Camera-type eye (tissue), 1 donor: Measurements from ENCODE around the gene BAG3. TPM values are rescaled to one million over a fixed set of nuclear protein-coding genes. Genes with fewer than 3 reads are reported as not detected.

Experiments
- total RNA-seq: library from RNA; depleted of rRNA; stranded (reverse); fragments of >200 nt; gene quantifications from one replicate; pipeline ENCODE4 v1.2.3, GENCODE V29; 2014

The BAG3 gene
- 11.4 TPM for total RNA-seq

DNA sequence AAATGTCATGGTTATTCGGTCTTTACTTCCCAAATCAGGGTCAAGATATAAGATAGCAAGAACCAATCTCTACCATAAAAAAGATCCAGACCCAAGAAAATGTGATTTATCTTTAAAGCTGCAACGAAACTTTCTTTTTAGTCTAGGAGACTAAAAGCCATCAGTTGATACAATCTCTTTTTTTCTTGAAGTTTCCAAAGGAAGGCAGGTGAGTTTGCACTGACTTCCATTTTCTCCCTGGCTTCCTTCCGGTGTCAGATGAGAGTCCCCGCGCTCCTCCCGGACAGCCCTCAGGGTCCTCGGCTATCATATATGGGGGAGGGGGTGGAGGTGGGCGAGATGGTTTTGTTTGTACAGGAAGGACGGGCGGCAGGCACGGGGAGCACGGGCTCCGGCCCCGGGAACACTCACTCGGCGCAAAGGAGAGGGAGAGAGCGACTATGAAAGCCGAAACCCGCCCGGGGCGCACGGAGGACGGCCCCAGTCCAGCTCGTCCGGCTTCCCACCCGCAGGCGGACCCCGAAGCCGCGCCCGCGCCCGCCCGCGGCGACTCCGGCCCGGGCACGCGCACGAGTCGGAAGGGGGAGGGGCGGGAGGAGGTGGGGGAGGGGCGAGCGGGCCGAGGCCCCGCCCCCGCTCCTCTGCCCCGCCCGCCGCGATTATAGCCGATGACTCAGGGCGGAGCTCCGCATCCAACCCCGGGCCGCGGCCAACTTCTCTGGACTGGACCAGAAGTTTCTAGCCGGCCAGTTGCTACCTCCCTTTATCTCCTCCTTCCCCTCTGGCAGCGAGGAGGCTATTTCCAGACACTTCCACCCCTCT lies at the start of gene BAG3:
TSS of gene BAG3 (plus strand) at position 689 of the 822 bp plus-strand sequence. CDS start 296 bp downstream, outside the sequence.

GRCh38 chr10:119725828-119726675 lies 74.9 kb downstream of the BAG3 start, which contains the start of gene INPP5F:
INPP5F (plus strand) TSS chr10:119726050; CDS start chr10:119726263, 213 bp downstream.

Other genes with a start within 250 kb of the BAG3 start
- gene RGS10, start 108.7 kb upstream of the BAG3 start, total RNA-seq = 18.7 TPM
- gene TIAL1, start 54.4 kb upstream of the BAG3 start, total RNA-seq = 189 TPM
- 69.1 TPM for gene INPP5F, start 74.7 kb downstream of the BAG3 start, total RNA-seq
- gene MCMBP, start 221.5 kb downstream of the BAG3 start, total RNA-seq = 62.0 TPM
- 27.5 TPM for gene SEC23IP, start 241.3 kb downstream of the BAG3 start, total RNA-seq